Coronary artery (tissue), 2 donors: ENCODE measurements around the gene NUCKS1.

Experiments used
- DNase-seq: peaks from one replicate; pipeline ENCODE4 v3.0.0-alpha.2; 2017; ENCODE audit warnings: low spot score
- H3K27ac ChIP-seq, 2 donors: fragments of 200-600 bp; sonication (generic); one replicate each; pipeline ENCODE4 v1.5.1; 2016 to 2019
- H3K4me3 ChIP-seq: fragments of 200-600 bp; sonication (generic); 2 replicates; pipeline ENCODE4 v1.5.1; 2016; ENCODE audit warnings: mild to moderate bottlenecking, moderate library complexity
- CTCF ChIP-seq: fragments of 200-600 bp; sonication (generic); IDR thresholded peaks from one replicate; pipeline ENCODE4 v1.5.1; 2019; ENCODE audit warnings: antibody characterized with exemption

Gene NUCKS1

GRCh38 chr1:205690122-205690756 is 59.7 kb downstream of the NUCKS1 start:
- no peak for DNase-seq
- Histone ChIP-seq H3K4me3 (no peak overlapping the region), H3K27ac (no peak overlapping the region)
- TF ChIP-seq CTCF, result no peak

DNA sequence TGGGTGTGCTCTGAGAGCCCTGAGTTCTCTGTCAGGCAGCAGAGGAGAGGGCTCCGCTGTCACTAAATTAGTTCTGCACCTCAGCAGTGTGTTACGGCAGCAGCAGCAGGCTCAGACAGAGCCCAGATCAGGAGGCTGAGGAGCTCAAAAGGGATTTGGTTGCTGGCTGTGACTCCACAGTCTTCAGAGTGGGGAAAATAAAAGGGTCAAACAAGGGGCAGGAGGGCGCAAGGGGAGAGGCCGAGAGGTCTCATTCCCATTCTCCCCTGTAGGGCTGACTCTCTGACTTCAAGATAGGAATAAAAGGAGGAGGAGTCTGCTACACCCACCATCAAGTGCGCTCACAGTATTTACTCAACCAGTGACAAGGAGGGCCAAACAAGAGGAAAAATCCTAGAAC is 60.5 kb downstream of the NUCKS1 start:
- no peak for DNase-seq
- Histone ChIP-seq H3K27ac (no peak overlapping the region), H3K4me3 (no peak overlapping the region)
- no peak for TF ChIP-seq CTCF

DNA sequence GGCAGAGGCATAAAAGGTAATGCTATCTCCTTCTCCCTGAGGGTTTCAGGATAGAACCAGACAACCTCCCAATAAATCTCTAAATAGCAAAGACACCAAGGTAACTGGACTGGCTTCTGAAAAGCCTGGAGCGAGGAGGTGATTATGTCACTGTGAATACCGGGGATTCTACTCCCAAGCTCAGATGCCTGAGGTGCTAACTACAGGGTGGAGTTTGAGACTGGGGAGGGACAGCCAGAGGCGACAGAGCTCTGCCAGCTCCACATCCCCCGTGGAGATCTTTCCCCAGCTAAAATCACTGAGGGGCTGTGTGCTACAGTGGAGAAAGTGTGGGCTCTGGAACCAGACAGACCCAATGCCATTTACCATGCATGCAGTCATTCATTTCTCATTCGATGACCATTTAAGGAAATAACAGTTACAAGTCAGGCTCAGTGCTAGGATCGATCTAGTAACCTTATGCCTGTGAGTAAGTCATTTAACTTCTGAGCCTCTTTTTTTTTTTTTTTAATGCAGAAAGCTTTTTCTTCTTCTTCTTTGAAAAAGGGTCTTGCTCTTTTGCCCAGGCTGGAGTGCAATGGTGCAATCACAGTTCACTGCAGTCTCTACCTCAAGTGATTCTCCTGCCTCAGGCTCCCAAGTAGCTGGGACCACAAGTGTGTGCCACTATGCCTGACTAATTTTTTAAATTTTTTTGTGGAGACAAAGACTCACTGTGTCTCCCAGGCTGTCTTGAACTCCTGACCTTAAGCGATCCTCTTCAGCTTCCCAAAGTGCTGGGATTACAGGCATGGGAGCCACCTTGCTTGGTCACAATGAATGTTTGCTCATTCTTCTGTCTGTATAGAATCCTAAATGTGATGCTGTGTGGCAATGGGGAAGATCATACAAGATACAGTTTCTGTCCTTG is 61.6 kb downstream of the NUCKS1 start:
- Histone ChIP-seq H3K4me3 (no peak overlapping the region), H3K27ac (no peak overlapping the region)
- TF ChIP-seq CTCF, result no peak
- DNase-seq, result no peak

DNA sequence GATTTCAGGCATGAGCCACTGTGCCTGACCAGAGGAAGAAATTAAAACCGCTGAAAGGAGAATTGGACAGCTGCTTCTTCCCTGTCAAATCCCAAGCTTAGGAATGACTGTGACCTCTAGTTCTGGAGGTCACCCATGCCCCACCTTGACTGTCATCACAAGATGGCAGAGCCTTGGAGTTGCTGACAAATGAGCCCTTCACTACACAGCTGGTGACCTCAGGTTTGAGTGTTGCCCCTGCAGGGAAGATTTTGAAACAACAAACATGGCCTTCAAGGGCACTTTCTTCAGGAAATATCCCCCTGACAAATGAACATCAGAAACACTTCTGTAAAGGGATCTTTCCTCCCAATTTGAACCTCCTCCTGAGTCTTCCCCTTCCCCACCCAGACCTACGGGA is 62.7 kb downstream of the NUCKS1 start:
- no peak for TF ChIP-seq CTCF
- H3K4me3 ChIP-seq, result no peak overlapping the region

GRCh38 chr1:205681364-205681763 is 68.6 kb downstream of the NUCKS1 start:
- DNase-seq, result no peak
- Histone ChIP-seq H3K4me3 (no peak overlapping the region), H3K27ac (peak overlapping the region in 1 of 2 donors; percentile 91)
- no peak for TF ChIP-seq CTCF

More for the DNA sequence above, 62.7 kb downstream of the NUCKS1 start:
- H3K27ac ChIP-seq, result no peak overlapping the region
- no peak for DNase-seq

- peak within 1 kb of the TSS; percentile 78 for H3K4me3 ChIP-seq
- DNase-seq, result no peak
- TF ChIP-seq CTCF, result no peak
- peak within 1 kb of the TSS; percentile 3 to 91 for H3K27ac ChIP-seq
These were observed 69.7 kb downstream of the NUCKS1 start, which contains the start of gene SLC45A3 for GRCh38 chr1:205680073-205680851. TSS of gene SLC45A3 (minus strand) at chr1:205680509. CDS start at chr1:205664656, 15,853 bp downstream.
